Hepatocyte (in vitro differentiated cells): ENCODE results near the gene AK2.

Source experiments
- EZH2phosphoT487 ChIP-seq: fragments of 200-600 bp; sonication (generic); IDR thresholded peaks from one replicate; pipeline ENCODE4 v1.6.1; 2018; ENCODE audit warnings: antibody characterized with exemption, mild to moderate bottlenecking, low read depth, moderate library complexity; ENCODE audit not compliant: unreplicated experiment, severe bottlenecking
- TF ChIP-seq, protein P1 (sequence below): fragments of 200-600 bp; sonication (generic); IDR thresholded peaks from 2 replicates; pipeline ENCODE4 v1.5.1; 2016; ENCODE audit warnings: antibody characterized with exemption, mild to moderate bottlenecking; ENCODE audit not compliant: poor library complexity

DNA sequence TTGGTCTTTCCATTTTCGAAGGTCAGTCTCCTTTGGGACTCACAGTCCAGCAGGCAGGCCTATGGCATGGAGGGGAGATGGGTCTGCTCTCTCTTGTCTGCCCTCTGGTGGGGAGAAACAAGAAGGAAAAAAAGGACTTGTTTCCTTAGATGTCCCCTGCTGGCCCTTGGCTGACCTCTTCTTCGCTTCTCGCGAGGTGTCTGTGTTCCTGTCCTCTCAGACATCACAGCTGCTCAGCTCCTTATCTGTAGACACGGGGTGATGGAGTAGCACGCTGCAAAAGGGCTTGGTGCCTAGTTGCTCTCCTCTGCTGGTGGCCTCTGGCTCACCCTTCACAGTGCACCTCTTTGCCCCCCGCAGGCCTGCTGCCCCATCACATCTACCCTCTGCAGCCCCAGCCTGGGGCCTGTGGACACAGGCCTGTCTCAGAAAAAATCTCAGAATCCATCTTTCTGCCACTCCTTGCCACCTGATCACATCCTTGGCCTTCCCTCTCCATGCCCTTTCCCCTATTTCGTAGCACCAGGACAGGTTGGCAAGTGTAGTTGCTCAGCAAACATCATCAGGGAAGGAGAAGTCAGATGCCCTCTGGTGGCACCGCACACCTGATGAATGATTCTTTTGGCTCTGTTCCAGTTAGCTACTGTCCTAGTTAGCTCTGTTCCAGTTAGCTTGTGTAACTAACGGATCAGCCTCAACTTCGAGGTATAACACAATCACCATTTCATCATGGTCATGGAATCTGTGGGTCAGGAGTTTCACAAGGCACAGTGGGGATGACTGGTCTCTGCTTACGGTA lies 18.7 kb upstream of the AK2 start:
- TF ChIP-seq, protein P1, sequence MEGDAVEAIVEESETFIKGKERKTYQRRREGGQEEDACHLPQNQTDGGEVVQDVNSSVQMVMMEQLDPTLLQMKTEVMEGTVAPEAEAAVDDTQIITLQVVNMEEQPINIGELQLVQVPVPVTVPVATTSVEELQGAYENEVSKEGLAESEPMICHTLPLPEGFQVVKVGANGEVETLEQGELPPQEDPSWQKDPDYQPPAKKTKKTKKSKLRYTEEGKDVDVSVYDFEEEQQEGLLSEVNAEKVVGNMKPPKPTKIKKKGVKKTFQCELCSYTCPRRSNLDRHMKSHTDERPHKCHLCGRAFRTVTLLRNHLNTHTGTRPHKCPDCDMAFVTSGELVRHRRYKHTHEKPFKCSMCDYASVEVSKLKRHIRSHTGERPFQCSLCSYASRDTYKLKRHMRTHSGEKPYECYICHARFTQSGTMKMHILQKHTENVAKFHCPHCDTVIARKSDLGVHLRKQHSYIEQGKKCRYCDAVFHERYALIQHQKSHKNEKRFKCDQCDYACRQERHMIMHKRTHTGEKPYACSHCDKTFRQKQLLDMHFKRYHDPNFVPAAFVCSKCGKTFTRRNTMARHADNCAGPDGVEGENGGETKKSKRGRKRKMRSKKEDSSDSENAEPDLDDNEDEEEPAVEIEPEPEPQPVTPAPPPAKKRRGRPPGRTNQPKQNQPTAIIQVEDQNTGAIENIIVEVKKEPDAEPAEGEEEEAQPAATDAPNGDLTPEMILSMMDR: peak; percentile 67
- TF ChIP-seq EZH2phosphoT487: no peak
